Measurements from ENCODE around the gene DMTF1.

The DMTF1 gene

DNA sequence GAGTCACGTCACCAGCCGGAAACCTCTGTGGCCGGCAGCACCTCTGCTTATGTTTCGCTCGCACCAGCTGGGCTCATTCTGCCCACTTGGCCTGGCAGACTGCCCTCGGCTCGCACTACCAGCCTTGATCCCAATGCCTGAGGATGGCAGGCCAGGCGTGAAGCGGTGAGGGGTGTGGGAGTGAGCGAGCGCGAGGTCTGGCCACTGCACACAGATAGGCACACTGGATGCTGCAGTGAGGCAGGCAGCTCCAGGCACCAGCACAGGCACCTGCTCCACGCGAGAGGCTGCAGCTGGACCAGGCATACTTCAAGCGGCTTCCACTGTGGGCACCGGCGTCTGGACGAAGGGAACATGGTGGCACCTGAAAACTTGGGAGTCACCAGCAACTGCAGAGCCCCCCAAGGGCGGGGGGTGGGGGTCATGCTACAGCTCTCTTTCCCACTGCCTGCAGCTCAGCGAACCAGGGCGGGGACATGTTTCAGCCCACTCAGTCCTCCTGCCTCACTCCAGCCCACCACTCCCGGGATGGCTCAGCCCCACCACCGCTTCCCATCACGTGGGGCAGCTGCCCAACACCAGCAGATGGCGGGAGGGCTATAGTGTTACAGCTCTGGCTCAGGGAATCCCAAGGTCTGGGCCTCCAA is 5.4 kb upstream of the DMTF1 start:
- DNase-seq (ENCODE audit: low read depth) = no peak

DNA sequence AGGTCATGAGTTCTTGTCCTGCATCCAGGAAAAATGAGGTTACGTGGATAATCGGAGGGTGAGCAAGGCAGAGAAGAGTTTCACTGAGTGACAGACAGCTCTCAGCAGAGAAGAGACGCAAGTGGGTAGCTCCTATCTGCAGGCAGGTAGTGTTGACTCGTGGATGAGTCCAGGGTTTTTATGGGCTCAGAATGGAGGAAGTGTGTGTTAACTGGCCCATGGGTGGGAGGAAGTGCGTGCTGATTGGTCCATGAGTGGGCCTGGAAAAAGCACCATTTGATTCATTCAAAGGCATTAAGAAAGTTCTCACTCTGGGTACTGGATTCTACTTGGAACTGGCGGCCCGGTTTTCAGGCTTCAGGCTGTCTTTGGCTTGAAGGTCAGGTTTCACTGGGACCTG is 4.8 kb upstream of the DMTF1 start:
- no peak for DNase-seq (ENCODE audit: low read depth)

DNA sequence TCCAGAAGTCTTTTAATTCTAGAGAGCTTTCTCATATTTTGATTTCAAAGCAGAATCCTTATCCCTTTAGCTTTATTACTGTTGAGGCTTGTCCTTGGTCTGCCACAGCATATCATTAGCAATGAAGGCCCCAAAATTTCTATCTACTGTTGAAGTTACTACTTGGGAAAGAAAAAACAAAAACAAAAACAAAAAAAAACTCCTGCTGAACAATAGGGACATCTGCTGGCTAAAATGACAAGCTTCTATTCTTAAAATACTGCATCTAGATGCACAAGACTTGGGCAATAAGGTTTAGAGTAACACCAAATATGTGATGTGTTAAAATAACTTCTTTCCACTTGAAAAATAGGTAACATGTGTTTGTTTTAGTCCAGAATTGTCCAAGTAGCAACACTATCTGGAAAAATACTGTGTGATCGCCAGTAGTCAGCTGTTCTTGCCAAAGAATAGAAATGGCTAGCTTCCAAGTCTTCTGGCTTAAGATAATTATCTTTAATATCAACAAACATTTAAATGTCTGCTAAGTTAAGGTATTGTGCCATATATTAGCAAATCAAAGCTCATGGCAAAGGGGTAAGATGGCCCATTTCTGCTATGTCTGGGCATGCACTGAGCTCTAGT is 3.8 kb upstream of the DMTF1 start:
- DNase-seq (ENCODE audit: low read depth) = peak; percentile 49

DNA sequence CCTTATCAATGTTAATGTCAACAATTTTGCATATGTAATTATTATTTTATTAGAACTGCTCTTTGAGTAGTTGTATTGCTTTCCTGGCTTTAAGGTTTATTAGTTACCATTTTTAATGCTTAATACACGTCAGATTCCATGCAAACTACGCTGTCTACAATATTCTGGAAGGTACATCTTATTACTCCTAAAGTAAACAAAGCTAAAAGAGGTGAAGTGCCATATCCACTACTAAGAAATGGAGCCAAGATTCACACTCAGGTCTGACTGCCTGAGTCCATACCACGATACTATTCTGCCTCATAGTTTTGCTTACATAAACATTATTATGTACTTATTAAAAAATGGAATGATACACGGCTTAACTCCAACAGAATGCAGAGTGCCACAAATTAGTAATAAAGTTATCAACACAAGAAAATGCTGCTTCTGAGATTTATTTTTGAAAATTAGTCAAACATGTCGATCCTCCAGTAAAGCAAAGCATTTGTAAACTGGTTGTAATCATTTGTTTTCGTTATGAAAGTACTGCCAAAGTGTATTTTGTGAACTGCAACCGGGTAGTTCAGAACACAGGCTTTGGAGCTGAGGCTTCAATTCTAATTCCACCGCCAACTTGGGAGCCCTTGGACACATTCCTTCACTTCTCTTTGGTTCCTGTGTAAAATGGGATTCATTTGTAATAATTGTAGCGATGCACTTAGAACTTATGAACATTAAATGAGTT is 1.1 kb upstream of the DMTF1 start:
- DNase-seq (ENCODE audit: low read depth) = no peak

DNA sequence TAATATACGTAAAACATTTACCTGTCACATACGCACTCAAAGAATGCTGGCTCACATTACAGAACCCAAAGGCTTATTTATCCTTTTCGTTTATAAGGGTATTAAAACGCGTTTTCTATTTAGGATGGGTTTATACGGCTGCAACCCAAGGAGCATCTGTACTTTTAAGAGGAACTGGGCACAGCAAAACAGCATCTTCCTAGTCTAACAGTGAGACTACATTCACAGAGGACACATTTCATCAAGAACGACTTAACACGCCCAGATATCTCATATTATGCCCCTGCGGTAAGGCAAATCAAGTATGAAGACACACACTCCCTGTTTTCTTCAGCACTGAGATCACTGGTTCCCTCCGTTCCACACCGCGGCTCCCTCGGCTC is 533 bp upstream of the DMTF1 start:
- no peak for DNase-seq (ENCODE audit: low read depth)

DNA sequence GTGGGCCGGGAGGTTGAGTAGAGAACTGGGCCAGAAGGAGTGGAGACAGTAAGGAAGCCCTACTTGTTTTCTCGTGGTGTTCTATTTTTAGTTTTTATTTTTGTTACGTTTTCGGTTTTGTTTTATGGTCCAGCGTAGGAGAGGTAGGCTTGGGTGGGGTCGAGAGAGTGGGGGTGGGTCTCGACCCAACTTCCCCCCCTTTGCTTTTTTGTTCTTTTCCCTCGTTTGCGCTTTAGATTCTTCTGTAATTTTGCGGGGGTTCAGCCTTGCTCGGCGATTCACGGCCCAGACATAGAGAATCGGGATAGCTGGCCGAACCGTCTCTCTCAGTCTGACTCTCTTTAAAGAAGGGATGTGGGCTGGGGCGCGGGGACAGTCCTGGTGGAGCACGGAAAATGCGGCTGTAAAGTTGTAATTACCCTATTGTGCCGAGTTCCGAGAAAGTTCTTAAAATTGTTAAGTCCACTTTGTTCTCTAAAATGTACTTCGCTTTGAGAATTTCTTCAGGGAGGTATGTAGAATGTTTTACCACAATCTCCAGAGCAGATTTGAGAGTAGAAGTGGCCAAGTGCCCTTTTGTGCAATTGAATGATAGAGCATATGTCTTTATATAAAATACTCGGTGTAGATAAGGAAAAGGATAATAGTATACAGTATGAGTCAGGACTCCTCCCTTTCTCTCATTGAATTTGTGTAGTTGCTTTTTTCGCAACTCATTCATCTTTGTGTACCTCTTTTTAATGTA is 816 bp downstream of the DMTF1 start:
- DNase-seq (ENCODE audit: low read depth) = peak; percentile 45

DNA sequence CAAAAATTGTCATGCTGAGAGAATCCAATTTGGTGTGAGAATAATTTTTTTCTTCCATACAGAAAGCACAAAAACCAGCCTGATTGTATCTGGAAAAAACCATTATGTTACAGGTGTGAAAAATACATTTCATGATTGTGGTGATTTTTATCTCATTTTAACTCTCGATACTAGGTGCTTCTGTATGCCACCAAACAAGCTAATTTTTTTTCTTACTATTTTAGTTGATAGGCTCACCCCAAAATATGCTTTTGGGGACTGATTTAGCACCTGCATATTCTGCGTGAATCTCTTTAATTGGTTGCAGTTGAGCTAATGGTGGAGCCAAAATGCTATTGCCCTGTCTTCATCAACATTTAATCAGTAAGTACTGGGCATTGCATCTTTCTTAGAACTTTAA is 1.9 kb downstream of the DMTF1 start:
- no peak for DNase-seq (ENCODE audit: low read depth)

DNA sequence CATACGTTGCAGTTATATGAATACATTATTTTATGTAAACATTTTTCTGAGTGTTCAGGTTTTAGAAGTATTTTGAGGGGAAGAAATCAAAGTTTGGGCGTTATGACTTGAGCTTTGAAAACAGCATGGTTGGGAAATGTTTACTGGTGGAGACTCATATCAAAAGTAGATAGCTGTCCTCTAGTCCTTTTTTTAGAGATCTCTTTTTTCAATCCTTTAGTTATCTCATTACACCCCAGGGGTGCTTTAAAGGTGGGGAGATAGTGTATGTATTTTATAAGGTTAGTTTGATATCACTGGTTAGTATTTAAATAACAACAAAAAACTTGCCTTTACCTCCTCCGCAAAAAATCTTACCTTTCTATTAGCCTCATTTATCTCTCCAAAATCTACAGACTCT is 2.3 kb downstream of the DMTF1 start:
- DNase-seq (ENCODE audit: low read depth) = no peak

DNA sequence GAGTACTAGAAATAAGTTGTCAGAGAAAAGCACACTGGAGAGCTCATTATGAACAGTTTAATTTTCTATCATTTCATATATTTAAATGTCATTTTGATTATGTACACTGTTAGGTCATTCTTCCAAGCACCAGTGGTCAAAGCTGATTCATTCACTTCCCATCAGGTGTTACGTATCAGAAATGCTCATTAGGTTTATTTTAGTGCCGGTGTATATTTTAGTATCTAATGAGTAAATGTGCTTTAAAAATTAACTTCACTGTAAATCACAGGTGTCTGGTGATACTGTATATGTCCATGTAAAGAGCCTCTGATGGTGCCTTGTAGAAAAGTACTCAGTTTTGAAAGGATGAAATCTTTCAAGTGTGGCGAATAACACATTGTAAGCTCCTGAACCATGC is 3.5 kb downstream of the DMTF1 start:
- no peak for DNase-seq (ENCODE audit: low read depth)

DNA sequence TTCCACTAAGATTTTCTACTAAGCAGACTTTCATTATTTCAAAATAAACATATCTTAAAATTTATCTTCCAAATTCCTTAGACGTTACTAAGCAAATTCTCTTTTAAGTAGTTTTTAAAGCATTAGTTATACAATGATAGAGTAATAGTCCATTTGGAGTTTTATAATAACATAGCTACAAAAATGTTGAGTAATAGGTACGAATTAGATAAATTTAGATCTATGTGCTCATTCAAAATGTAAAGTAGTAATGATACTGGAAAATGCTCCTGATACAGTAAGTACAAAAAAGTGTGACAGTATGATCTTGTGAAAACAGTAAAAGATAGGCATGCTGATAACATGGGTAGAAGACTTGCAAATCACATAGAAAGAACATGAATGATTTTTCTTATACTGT is 4.5 kb downstream of the DMTF1 start:
- DNase-seq (ENCODE audit: low read depth) = peak; percentile 36

DNA sequence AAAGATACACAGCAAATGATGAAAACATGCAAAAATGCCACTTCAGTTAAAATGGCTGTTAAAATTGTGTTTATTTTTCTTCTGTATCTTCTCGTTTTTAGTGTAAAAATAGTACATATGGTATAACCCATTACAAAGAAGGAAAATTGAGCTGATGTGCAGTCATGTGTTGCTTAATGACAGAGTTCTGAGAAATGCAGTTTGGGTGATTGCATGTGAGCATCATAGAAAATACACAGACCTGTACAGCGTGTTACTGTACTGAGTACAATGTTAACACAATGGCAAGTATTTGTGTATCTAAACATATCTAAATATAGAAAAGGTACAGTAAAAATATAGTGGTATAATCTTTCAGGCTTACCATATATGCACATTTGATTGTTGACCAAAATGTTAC is 7.3 kb downstream of the DMTF1 start:
- no peak for DNase-seq (ENCODE audit: low read depth)

DNA sequence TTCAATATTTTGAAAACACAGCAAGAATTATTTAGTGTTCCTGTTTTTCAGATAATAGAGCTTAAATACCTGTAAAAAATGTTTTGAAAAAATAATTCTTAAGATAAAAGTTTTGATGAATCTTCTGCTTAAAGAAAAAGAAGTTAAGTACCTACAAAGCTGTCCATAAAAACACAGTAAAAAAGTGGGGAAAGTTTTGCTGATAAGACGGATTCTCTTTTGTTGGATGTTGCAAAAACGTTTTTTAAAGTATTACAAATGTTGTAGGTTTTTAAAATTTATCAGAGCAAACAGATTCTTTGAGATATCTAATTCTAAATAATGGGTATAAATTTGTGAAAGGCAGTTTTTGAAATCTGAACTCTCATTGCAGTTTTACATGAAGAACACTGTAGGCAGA is 12.2 kb downstream of the DMTF1 start:
- no peak for DNase-seq (ENCODE audit: low read depth)

DNA sequence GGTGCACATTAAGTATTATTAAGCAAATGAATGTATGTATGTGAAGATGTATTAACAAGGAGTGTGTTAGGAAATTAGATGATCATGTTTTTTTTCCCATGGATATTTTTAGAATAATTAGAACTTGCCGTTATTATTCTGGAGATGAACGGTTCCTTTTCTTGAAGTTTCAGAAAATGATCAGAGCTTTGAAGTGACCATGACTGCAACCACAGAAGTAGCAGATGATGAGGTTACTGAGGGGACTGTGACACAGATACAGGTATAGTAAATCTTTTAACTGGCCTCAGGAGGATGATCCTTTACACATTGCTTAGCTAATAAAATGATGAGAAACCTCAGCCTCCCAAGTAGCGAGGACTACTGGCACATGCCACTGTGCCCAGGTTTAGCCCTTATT is 18.6 kb downstream of the DMTF1 start:
- no peak for DNase-seq (ENCODE audit: low read depth)

DNA sequence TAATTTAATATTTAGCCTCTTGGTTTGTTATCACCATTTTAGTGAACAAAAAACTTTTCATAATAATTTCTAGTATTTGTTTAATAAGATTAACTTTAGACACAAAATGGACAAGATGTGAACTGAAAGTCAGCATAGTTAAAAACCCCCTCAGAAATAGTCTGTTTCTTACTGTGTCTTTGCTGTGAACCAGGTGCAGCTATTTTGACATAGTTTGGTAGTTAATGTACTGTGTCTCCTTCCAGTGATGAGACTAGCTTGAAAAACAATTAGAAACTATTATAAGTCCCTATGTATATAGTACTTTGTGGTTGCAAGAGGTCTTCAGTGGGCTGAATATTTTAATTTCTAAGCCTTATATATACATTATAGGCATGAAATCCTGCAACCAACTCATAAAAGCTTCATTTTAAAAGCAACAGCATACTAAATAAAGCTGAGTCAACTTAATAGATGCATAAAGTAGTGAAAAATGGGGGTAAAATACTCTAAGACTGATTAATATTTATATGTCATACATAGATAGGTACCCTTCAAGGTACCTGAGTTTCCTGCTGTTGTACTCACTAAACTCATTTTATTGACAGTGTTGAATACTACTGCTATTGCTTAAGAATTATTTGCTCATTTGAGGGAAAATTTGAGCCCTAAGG is 19.2 kb downstream of the DMTF1 start:
- DNase-seq (ENCODE audit: low read depth) = no peak

DNA sequence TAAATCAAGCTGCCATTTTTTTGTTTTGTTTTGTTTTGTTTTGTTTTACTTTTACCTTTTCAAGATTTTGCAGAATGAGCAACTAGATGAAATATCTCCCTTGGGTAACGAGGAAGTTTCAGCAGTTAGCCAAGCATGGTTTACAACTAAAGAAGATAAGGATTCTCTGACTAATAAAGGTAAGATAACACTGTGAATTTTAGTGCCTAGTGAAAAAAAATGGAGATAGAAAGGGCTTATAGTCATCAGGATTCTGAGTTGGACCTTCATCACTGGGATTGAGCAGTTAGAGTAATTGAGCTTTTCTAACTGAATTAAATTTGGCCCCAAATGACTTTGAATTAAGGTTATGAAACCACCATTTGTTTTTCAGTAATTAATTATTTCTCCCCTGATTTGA is 21.2 kb downstream of the DMTF1 start:
- peak; percentile 67 for DNase-seq (ENCODE audit: low read depth)

DNA sequence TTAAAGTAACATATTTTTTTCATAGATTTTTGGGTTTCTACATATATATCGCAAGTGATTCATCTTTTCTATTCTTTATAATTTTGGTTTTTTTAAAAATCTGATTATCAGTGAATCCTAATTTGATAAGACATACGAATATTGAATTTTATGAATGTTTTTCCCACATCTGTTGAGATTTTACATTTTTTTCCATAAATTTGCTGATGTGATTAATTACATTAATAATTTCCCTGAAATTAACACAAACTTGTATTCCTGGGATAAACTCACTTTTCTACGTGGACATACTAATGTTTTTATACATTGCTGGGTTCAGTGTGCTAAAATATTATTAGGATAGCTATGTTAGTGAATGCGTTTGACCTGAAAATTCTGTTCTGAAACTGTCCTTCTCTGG is 26.1 kb downstream of the DMTF1 start:
- no peak for DNase-seq (ENCODE audit: low read depth)

DNA sequence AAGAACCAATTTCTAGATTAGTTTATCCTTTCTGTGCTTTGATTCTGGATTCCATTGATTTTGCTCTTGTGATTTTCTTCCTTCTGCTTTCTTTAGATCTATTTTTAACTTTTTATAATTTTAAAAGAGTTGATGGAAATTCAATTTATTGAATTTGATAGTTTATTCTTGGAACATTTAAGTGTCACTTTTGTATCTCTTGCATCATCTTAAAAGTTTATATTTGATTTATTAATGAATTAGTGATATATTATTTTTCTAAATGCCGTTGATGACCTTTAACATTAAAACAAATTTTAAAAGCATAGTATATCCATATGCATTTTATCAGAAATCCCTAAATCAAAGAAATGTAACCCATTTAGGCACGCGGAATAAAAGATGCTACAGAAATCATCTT is 26.9 kb downstream of the DMTF1 start:
- no peak for DNase-seq (ENCODE audit: low read depth)

DNA sequence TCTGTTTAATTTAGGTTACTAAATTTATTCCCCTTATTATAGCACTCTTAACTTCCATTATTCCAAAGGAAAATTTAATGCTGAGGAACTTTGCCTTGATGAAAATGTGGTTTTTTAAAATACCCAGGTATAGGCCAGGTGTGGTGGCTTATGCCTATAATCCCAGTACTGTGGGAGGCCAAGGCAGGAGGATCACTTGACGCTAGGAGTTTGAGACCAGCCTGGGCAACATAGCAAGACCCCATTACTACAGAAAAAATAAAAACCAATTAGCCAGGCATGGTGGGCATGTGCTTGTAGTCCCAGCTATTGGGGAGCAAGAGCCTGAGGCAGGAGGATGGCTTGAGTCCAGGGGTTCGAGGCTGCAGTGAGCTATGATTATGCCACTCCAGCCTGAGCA is 34.9 kb downstream of the DMTF1 start:
- DNase-seq (ENCODE audit: low read depth) = no peak

DNA sequence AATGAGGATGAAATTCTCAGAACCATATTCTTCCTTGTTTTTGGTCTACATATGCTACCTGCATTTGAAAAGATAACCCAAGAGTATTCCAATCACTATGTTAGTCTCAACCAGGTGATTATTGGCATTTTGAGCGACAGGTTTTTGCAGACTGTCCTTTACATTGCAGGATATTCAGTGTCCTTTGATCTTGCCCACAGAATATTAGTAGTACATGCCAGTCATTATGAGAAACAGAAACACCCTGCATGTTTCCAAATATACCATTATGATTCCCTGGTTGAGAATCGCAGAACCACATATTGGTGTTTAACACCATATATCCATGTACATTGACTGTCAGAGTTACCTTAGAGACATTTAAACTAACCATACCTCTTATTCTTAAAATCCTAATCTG is 36.7 kb downstream of the DMTF1 start:
- no peak for DNase-seq (ENCODE audit: low read depth)

DNA sequence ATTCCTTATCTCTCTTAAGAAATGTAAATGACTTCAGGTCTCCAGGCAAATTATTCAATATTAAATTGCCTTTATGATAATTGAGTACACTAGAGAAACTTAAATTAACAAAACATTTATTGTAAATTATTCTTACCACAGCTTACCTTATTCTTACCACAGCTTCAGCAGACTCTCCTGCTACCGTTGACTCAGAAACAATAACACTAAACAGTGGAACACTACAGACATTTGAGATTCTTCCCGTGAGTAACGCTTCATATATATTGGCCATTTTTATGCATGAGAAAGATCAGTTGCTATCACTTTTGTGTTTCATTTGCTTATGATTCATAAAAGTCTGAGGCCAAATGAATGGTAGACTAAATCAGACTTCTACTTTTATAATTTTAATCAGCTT is 38.5 kb downstream of the DMTF1 start:
- DNase-seq (ENCODE audit: low read depth) = no peak

DNA sequence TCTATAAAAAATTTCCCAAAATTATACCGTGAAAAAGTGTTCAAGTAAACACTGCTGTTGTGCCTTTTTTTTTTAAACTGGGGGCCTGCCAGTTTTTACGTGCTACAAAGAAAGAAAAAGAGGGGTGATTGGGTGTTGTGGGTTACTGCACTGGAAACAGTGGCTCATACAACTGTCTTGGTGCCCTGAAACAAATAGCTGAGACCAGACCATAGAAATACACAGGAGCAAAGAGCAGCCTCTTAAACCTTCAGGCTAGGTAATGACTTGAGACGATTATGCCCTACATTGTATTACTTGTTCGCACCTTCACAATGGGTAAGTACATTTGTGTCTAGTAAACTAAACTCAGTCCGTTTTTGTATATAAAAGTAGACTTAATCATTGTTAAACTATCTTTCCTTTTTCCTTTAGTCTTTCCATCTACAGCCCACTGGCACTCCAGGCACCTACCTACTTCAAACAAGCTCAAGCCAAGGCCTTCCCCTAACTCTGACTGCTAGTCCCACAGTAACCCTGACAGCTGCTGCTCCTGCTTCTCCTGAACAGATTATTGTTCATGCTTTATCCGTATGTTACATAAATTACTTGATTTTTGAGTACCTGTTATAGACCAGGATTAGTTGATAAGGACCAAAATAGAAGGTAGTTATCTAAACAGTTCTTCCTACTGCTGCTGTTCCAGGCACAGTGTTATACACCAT is 40.7 kb downstream of the DMTF1 start:
- no peak for DNase-seq (ENCODE audit: low read depth)

DNA sequence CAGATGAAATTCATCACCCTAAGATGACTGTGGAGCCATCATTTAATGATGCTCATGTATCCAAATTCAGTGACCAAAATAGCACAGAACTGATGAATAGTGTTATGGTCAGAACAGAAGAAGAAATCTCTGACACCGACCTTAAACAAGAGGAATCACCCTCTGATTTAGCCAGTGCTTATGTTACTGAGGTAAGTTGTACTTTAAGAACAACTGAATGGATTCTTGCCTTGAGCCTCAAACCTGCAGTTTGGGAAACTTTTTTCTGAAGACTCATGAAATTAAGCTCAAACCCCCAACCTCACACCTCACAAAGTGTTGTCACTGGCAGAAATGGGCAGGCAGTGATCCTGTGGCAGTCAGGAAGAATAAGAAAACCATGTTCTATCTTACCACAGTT is 41.7 kb downstream of the DMTF1 start:
- no peak for DNase-seq (ENCODE audit: low read depth)
